Right atrium auricular region (tissue), 2 donors: Measurements from ENCODE around the gene LTBP1. TPM values are rescaled to one million over a fixed set of nuclear protein-coding genes. Genes with fewer than 3 reads are reported as not detected.

Experiments
- DNase-seq: peaks from one replicate; pipeline ENCODE4 v3.0.0-alpha.2; 2019; ENCODE audit warnings: low spot score
- H3K27ac ChIP-seq, 2 donors: fragments of 200-600 bp; sonication (generic); 1 replicate in 1 of 2; 2 replicates in 1 of 2; pipeline ENCODE4 v1.5.1; 2016 to 2019
- H3K27me3 ChIP-seq, 2 donors: fragments of 200-600 bp; sonication (generic); one replicate each; pipeline versions ENCODE4 v1.5.1 to v1.6.0; 2017 to 2019
- H3K36me3 ChIP-seq: fragments of 200-600 bp; sonication (generic); one replicate; pipeline ENCODE4 v1.5.1; 2016
- H3K4me1 ChIP-seq, 2 donors: fragments of 200-600 bp; sonication (generic); one replicate each; pipeline versions ENCODE4 v1.5.1 to v1.6.0; 2017 to 2019
- H3K4me3 ChIP-seq, 2 donors: fragments of 200-600 bp; sonication (generic); 1 replicate in 1 of 2; 2 replicates in 1 of 2; pipeline ENCODE4 v1.5.1; 2017 to 2019; ENCODE audit warnings: mild to moderate bottlenecking in 1 of 2, moderate library complexity in 1 of 2
- H3K9me3 ChIP-seq, 2 donors: fragments of 200-600 bp; sonication (generic); one replicate each; pipeline ENCODE4 v1.5.1; 2019
- total RNA-seq, 2 donors: library from RNA; depleted of rRNA; stranded (reverse); fragments of >200 nt; gene quantifications; one replicate each; pipeline ENCODE4 v1.1.0, GENCODE V29; 2016
- TF ChIP-seq, protein P1 (sequence below), 2 donors: fragments of 200-600 bp; sonication (generic); IDR thresholded peaks; one replicate each; pipeline ENCODE4 v1.5.1; 2019; ENCODE audit warnings: antibody characterized with exemption in 2 of 2

The LTBP1 gene
- total RNA-seq, 2 donors from 2014 or later = 168 to 291 TPM

DNA sequence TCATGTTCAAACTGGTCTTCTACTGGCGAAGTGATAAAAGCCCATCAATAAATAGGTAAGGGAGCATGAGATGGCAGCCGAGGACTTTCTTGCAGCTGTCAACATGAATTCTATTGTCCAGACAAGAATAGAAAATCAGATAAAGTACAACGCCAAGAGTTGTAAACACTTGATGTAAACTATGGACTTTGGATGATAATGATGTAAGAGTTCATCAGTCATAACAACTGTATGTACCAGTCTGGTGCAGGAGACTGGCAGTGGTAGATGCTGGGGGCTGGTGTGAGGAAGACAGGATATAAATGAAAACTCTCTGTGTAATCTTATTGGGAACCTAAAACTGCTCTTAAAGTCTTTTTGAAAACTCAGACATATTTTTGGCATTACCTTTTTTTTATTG is 373.8 kb downstream of the LTBP1 start:
- TF ChIP-seq, protein P1, sequence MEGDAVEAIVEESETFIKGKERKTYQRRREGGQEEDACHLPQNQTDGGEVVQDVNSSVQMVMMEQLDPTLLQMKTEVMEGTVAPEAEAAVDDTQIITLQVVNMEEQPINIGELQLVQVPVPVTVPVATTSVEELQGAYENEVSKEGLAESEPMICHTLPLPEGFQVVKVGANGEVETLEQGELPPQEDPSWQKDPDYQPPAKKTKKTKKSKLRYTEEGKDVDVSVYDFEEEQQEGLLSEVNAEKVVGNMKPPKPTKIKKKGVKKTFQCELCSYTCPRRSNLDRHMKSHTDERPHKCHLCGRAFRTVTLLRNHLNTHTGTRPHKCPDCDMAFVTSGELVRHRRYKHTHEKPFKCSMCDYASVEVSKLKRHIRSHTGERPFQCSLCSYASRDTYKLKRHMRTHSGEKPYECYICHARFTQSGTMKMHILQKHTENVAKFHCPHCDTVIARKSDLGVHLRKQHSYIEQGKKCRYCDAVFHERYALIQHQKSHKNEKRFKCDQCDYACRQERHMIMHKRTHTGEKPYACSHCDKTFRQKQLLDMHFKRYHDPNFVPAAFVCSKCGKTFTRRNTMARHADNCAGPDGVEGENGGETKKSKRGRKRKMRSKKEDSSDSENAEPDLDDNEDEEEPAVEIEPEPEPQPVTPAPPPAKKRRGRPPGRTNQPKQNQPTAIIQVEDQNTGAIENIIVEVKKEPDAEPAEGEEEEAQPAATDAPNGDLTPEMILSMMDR (IDR thresholded peaks at IDR 0.05) = no peak
- Histone ChIP-seq H3K36me3 (peaks cover 18% of the 10 kb centered on the region), H3K4me1 (peaks cover 0 to 33% of the 10 kb centered on the region in 2 donors), H3K27me3 (no peaks in the 10 kb centered on the region), H3K9me3 (no peaks in the 10 kb centered on the region), H3K27ac (no peak overlapping the region), H3K4me3 (no peak overlapping the region)
- no peak for DNase-seq

DNA sequence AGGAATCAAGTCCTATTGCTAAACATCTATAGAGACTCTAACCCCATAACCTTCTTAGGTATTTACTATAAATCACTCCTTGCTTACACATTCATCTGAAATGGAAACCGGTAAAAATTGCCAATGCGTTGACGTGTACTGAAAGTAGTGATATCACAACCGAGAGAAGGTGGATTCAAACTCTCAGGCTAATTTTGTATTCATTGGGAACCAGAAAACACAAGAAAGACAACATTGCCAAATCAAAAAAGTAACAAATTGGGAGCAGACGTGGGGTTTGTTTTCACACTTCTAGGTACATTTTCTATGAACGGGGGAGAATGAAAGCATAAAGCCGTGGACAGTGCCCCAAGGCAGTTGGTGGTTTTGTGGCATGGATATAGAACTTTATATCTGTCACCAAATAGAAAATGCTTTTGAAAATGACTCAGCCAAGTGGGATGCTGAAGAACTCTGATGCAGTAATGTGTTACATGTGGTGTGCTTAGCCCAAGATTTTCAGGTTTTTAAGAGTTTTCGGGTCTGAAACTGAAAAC is 374.6 kb downstream of the LTBP1 start:
- H3K27me3 ChIP-seq = no peaks in the 10 kb centered on the region
- H3K4me3 ChIP-seq = no peak overlapping the region
- H3K27ac ChIP-seq = peak overlapping the region; percentile 18 to 51
- peaks cover 0 to 33% of the 10 kb centered on the region in 2 donors for H3K4me1 ChIP-seq
- H3K9me3 ChIP-seq = no peaks in the 10 kb centered on the region
- TF ChIP-seq, protein P1 (IDR thresholded peaks at IDR 0.05) = no peak
- peaks cover 12% of the 10 kb centered on the region for H3K36me3 ChIP-seq
- DNase-seq = no peak

DNA sequence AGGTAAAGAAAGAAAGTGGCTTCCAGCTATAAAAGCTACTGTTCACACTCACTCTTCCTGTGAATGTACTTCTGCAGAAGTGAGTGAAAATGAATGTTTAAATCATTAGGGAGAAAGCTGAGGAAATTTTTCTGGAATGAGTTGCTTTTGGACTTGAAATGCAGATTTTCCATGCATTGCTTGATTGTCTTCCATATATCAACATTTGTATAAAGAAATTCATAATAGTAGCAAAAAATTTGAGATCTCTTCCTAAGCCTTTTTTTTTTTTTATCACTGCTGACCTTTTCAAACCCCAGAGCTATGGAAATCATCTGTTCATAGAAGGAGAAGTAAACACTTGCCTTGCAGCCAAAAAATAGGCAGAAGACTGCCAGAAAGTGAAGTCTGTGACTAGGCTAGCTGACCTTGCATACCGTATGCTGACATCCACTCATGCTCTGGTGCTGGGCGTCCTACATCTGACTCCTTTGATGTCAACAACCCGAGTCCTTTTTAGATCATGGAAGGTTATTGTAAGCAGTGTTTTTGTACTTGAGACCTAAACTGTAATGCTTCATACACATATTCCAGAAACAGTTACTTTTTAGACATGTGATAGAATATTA is 375.2 kb downstream of the LTBP1 start:
- Histone ChIP-seq H3K9me3 (no peaks in the 10 kb centered on the region), H3K27ac (peak overlapping the region; percentile 18 to 51), H3K4me1 (peaks cover 0 to 26% of the 10 kb centered on the region in 2 donors), H3K27me3 (no peaks in the 10 kb centered on the region), H3K4me3 (no peak overlapping the region), H3K36me3 (peaks cover 7% of the 10 kb centered on the region)
- TF ChIP-seq, protein P1 (IDR thresholded peaks at IDR 0.05) = no peak
- DNase-seq = no peak

DNA sequence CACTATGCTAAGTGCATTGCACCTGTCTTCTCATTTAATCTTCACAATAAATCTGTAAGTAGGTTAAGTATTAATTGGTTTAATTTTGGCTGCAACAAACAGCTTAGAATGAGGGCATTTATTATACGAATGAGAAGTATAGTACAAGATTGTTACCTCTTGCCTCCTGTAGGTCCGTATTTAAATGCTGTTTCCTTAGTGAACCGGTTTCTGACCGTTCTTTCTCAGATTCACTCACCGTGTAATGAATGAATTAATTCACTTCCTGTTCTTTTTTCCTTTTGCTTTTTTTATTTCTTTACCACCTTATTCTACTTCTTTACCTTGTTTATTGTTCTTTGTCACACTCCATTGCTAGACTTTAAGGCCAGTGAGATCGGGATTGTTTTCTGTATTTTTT is 375.9 kb downstream of the LTBP1 start:
- peak overlapping the region in 1 of 2 donors; percentile 18 for H3K27ac ChIP-seq
- H3K36me3 ChIP-seq = peaks cover 7% of the 10 kb centered on the region
- TF ChIP-seq, protein P1 (IDR thresholded peaks at IDR 0.05) = no peak
- H3K27me3 ChIP-seq = no peaks in the 10 kb centered on the region
- H3K4me3 ChIP-seq = no peak overlapping the region
- peaks cover 0 to 20% of the 10 kb centered on the region in 2 donors for H3K4me1 ChIP-seq
- H3K9me3 ChIP-seq = no peaks in the 10 kb centered on the region
- DNase-seq = no peak

DNA sequence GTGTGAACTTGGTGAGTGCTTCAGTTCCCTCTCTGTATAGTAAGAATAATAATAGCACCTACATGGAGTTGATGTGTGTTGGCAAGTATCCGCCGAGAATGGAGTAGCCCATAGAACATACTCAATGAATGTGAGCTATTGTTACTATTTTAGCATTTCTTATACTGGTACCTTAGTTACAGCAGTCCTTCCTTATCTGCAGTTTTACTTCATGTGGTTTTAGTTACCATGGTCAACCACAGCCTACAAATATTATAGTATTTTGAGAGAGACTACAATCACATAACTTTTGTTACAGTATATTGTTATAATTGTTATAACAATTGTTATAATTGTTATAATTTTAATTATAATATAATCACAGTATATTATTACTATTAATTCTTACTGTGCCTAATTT is 377.2 kb downstream of the LTBP1 start:
- Histone ChIP-seq H3K27me3 (no peaks in the 10 kb centered on the region), H3K36me3 (no peaks in the 10 kb centered on the region), H3K4me1 (peaks cover 0 to 18% of the 10 kb centered on the region in 2 donors), H3K27ac (no peak overlapping the region), H3K4me3 (no peak overlapping the region), H3K9me3 (no peaks in the 10 kb centered on the region)
- no peak for DNase-seq
- TF ChIP-seq, protein P1 (IDR thresholded peaks at IDR 0.05) = no peak

DNA sequence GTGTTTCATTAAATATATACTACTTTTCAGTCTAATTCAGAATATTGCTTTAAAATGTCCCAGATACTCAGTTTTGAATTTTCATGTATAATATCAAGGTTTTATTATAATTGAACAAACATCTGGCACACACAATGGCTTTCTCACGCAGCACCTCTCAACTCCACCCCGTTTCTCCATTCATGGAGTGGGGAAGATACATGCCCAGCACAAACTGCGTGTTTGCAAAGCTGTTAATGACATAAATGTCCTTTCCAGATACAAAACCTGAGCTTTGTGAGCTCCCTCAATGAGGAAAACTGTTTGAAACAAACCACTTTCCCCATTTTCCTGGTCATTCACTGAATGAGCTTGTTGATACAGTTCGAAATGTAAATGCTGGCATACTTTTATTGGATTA is 379.3 kb downstream of the LTBP1 start:
- no peak for DNase-seq
- H3K4me1 ChIP-seq = peaks cover 0 to 17% of the 10 kb centered on the region in 2 donors
- TF ChIP-seq, protein P1 (IDR thresholded peaks at IDR 0.05) = no peak
- H3K4me3 ChIP-seq = no peak overlapping the region
- H3K9me3 ChIP-seq = no peaks in the 10 kb centered on the region
- no peak overlapping the region for H3K27ac ChIP-seq
- no peaks in the 10 kb centered on the region for H3K27me3 ChIP-seq
- H3K36me3 ChIP-seq = no peaks in the 10 kb centered on the region
